Fibroblast of skin of back (primary cell): Measurements from ENCODE around the gene CTU1. TPM values are rescaled to one million over a fixed set of nuclear protein-coding genes. Genes with fewer than 3 reads are reported as not detected.
A peak's percentile ranks its signal among the peaks of the same experiment; 100 is the strongest.
"Not testable (repeated sequence)": the region's sequence is repeated elsewhere in the genome, so short reads cannot be mapped to it uniquely, and the experiment has no call there.

Source experiments
- DNase-seq: peaks from one replicate; pipeline ENCODE4 v3.0.0-alpha.2; 2013
- polyA plus RNA-seq, 2 experiments: library from polyadenylated mRNA; unstranded; fragments of 120-200 nt; gene quantifications; one replicate each; pipeline ENCODE4 v1.2.1, GENCODE V29; 2013; ENCODE audit not compliant: insufficient read length in 2 of 2

The CTU1 gene
- 3.8 TPM for polyA plus RNA-seq (2013, experiment 1 of 2; ENCODE audit: insufficient read length)
- polyA plus RNA-seq (2013, experiment 2 of 2; ENCODE audit: insufficient read length): 2.1 TPM

GRCh38 chr19:51108066-51108804, at the start of gene CTU1:
TSS of gene CTU1 (minus strand) at chr19:51108409. CDS start at chr19:51104569, 3,840 bp downstream.
- peak; percentile 99 for DNase-seq

GRCh38 chr19:51157265-51157664, 49.1 kb upstream of the CTU1 start:
- DNase-seq: no peak

GRCh38 chr19:51156710-51157109, 48.5 kb upstream of the CTU1 start:
- no peak for DNase-seq

- DNase-seq: no peak
Observed at GRCh38 chr19:51150627-51151026, 42.4 kb upstream of the CTU1 start.

- DNase-seq: no peak
Observed at GRCh38 chr19:51148580-51148979, 40.4 kb upstream of the CTU1 start.

- no peak for DNase-seq
Observed at GRCh38 chr19:51147663-51148062, 39.5 kb upstream of the CTU1 start.

- DNase-seq: no peak
Observed at GRCh38 chr19:51146751-51147150, 38.5 kb upstream of the CTU1 start.

GRCh38 chr19:51145916-51146493, 37.8 kb upstream of the CTU1 start:
- DNase-seq: no peak

GRCh38 chr19:51144482-51145045, 36.4 kb upstream of the CTU1 start:
- no peak for DNase-seq

- DNase-seq: no peak
Observed at GRCh38 chr19:51143486-51143885, 35.3 kb upstream of the CTU1 start.

GRCh38 chr19:51142809-51143475, 34.7 kb upstream of the CTU1 start:
- not testable (repeated sequence) for DNase-seq

GRCh38 chr19:51142119-51142518, 33.9 kb upstream of the CTU1 start, which contains the start of gene SIGLEC7:
TSS of gene SIGLEC7 (plus strand) at chr19:51142301. CDS start at chr19:51142370, 69 bp downstream.
- no peak for DNase-seq

GRCh38 chr19:51141181-51141580, 33.0 kb upstream of the CTU1 start:
- DNase-seq: no peak

GRCh38 chr19:51140441-51140840, 32.2 kb upstream of the CTU1 start:
- no peak for DNase-seq

- DNase-seq: no peak
Observed at GRCh38 chr19:51139299-51140014, 31.2 kb upstream of the CTU1 start.

GRCh38 chr19:51138549-51138979, 30.4 kb upstream of the CTU1 start:
- DNase-seq: no peak

- no peak for DNase-seq
Observed at GRCh38 chr19:51137792-51138425, 29.7 kb upstream of the CTU1 start.

- DNase-seq: no peak
Observed at GRCh38 chr19:51136851-51137551, 28.8 kb upstream of the CTU1 start.

- no peak for DNase-seq
Observed at GRCh38 chr19:51135986-51136762, 28.0 kb upstream of the CTU1 start.

- no peak for DNase-seq
Observed at GRCh38 chr19:51135004-51135403, 26.8 kb upstream of the CTU1 start.
